8988T (cell line): ENCODE measurements around the gene CIZ1.
A peak's percentile ranks its signal among the peaks of the same experiment; 100 is the strongest.

Experiments
- DNase-seq: peaks from one replicate; pipeline ENCODE4 v3.0.0; 2011

The CIZ1 gene

DNA sequence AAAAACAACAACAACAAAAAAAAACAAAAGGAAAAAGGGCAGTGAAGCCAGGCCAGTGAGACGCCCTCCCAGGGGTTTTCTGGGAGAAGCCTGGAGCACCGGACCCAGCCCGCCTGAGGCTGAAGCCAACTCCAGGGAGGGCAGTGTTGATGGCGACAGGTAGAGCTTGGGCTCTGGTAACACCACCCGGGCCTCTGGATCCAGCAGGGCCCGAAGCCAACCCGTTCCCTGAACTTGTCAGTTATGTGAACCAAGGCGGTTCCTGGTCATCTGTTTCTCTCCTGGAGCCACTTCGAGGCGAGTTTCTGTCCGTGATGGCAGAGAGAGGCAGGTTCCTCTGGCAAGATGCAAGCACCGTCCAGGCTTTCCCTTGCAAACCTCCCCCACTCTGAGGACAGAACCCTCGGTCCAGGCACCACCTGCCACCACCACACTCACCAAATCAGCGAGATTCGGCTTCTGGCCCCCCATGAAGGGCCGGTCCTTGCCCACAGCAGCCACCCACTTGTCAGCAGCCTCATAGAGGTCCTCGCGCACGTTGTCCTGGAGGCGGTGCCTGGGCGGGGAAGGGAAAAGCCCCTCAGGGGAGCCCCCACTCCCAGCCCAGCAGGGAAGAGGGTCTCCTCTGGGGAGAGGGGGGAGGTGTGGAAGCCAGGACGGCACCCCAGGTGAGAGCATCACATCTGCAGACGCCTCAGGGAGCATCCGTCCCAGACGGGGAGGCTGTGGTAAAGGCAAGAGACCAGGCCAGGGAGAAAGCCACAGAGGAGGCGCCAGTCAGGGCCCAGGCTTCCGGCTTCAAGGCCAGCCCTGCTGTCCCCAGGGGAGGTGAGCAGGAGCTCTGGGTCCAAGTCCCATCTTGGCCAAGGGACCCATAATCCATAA lies 69.2 kb downstream of the CIZ1 start:
- DNase-seq, result no peak

DNA sequence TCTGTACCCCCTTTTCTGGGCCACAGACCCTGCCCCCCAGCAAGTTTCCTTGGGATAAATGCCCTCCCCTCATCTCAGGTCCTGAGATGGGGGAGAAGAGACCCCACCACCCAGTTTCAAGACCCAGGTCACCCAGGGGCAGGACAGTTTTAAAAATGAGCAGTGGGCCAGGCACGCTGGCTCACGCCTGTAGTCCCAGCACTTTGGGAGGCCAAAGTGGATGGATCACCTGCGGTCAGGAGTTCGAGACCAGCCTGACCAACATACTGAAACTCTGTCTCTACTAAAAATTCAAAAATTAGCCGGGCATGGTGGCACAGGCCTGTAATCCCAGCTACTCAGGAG lies 69.9 kb downstream of the CIZ1 start:
- no peak for DNase-seq

DNA sequence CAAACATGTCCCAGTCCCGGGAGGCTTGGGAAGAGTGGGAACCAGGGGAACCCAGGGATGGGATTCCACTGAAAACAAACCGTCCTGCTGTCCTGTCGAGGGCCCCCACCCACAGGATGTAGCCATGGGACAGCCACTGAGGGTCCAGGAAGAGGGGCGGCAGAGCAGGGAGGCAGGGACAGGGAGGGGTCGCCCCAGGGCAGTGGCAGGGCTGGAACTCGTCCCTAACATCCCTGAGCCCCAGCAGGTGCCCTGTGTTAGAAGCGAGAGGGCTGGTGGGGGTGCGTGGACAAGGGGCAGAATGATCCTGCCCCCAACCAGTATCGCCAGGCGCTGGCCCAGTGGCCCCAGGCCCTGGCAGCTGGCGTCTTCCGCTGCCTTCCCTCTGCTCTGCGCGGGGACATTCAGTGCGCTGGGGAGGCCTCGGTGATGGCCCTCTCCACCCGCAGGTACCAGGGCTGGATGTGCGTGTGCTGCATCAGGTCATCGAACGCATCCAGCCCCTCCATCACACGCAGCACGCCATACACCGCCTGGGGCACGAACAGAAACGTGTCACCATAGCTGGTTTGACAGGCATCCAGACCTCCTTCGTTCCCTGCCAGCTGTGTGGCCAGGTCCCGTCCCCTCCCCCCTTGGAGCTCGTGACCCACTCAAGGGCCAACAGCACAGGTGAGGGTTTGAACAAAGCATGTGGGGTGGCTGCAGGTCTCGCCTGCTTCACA lies 70.5 kb downstream of the CIZ1 start:
- DNase-seq, result no peak

DNA sequence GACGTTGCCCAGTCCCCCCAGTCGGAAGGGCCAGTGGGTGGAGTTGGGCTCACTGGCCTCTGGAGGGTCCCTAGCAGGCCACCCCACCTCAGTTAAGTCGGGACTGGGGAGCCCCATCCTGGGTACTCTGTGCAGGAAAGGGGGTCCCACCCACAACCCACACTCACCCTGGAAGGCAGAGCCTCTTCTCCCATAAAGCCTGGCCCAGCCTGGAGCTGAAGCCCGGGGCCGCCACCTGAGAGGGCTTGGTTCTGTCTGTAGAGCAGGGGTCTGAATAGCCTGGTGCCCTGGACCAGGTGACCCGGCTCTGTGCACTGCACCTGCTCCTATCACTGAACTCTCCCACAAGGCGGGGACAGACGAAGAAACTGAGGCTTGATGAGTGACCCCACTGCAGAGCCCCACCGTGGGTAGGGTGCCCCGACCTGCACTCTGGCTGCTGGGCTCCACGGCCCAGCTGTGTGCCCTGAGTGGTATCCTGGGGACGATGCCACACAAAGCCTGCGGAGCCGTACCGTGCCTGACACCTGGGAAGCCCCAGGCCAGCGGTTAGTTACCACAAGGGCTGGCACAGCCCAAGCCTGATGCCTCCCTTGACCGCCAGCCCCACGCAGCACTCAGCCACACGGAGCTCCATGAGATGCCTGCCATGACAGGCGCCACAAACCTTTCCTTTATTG lies 71.2 kb downstream of the CIZ1 start:
- no peak for DNase-seq

DNA sequence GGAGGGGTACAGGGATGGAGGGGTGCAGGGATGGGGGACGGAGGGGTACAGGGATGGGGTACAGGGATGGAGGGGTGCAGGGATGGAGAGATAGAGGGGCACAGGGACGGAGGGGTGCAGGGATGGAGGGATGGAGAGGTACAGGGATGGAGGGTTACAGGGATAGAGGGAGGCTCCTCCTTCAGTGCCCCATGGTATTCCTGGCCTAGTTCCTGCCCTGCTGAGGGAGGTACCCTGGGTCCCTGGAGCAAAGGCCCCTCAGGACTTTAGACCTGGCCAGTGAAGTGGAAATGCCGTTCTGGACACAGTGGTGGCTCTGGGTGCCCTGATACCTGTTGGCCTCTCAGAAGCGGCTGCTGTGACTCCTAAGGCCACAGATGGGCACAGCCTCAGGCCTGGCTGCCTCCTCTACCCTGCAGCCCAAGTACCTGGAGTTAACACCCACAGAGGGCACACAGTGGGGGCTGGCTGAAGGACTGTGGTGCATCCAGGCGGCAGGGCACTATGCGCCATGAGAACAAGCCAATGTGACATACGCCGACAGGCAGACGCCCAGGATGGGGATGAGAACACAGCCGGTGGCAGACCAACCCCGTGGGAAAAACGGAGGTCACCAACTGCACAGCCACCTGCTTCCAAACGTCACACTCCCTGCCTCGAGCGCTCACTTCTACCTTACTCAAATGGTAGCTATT lies 72.3 kb downstream of the CIZ1 start:
- no peak for DNase-seq

DNA sequence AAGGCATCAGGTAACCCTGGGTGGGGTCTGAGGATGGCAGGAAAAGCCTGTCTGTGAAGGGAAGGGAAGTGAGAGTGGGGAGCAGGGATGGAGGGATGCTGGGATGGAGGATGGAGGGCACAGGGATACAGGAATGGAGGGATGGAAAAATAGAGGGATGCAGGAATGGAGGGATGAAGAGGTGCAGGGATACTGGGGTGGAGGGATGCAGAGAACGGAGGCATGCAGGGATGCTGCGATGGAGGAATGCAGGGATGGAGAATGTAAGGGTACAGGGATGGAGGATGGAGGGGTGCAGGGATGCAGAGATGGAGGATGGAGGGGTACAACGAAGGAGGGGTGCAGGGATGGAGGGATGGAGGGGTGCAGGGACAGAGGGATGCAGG lies 72.9 kb downstream of the CIZ1 start:
- DNase-seq, result no peak

DNA sequence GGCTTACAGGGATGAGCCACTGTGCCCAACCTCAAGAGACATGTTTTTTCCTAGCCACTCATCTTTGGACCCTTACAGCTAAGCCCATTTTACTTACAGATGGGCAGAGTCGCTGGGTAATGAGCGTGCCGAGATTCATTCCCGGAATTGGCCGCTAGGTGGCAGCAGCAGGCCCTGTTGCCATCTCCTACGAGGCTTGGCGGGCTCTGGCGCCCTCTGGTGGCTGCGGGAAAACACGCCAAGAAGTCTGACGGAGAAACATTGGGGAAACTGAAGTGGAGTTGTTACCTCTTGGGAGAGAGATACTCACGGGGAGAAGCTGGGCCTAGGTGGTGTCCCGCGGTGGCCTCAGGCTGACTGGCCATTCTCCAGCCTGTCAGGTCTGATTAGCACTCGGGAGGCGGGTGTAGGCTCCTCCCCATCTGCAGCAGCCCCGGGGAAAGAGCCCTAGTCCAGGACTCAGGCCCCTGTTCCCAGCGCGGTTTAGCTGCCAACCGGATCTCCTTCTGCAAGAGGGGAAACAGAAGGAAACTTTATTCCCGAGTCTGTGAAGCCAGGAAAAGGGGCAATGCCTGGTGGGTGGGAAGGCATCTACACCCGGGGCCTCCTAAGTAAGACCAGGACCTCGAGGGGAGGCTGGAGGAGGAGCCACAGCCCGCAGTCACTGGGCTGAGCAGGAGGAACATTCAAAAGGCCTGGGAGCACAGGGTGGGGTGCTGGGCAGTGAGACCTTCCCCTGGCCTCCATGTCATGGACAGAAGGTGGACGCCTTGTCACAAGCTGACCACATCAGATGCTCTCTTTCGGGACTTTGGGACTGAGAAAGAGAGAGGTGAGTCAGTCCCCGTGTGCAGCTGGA lies 73.5 kb downstream of the CIZ1 start:
- peak; percentile 74 for DNase-seq

DNA sequence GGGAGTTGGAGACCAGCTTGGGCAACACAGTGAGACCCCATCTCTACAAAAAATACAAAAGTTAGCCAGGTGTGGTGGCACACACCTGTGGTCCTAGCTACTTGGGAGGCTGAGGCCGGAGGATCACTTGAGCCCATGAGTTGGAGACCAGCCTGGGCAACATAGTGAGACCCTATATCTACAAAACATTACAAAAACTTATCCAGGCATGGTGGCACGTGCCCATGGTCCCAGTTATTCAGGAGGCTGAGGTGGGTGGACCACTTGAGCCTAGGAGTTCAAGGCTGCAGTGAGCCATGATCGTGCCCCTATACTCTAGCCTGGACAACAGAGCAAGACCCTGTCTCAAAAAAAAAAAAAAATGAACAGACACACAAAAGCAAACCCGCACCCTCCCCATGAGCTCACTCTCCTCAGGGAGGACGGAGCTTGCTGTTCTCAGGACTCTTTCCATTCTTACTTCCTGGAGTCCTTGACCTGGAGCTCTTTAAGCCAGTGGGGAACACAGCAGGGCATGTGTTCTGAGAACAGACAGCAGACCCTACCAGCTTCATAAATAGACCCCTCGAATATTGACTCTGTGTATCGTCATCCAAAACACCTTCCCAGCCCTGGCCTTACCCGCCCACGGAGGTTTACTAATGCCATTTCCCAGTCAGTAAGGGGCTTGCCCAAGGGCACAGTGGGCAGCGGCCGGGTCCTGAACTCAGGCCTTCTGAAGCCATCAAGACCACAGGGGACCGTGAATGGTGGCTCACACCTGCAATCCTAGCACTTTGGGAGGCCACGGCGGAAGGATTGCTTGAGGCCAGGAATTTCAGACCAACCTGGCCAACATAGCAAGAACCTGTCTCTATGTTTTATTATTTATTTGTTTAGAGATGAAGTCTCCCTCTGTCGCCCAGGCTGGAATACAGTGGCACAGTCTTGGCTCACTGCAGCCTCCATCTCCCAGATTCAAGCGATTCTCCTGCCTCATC lies 75.0 kb downstream of the CIZ1 start:
- DNase-seq, result no peak
